K562 (cell line): ENCODE data around the gene COP1. TPM values are rescaled to one million over a fixed set of nuclear protein-coding genes. Genes with fewer than 3 reads are reported as not detected.
A peak's percentile ranks its signal among the peaks of the same experiment; 100 is the strongest.

Experiments
- ATAC-seq: fragments of 200-7000 bp; cut with Tn5 transposase; 3 replicates; pipeline ENCODE4 v1.9.1; 2020; ENCODE audit warnings: moderate library complexity
- BruUV-seq: library from RNA; stranded (reverse); fragments of 400-500 nt; replicated peaks from 2 replicates; lab custom pipeline; 2021; lab: Mats Ljungman, UMichigan
- CTCF ChIA-PET: fragments of 300-600 bp; formaldehyde crosslinking; extraction: SDS; loops from one replicate; lab custom pipeline; 2021; ENCODE audit warnings: low intra/inter-chr PET ratio; lab: Yijun Ruan, JAX
- POLR2A ChIA-PET: fragments of 300-600, 350-650 bp; sonication (Branson Sonifier 250); formaldehyde crosslinking; extraction: SDS; loops from one replicate; lab custom pipeline; 2021; ENCODE audit warnings: antibody characterized with exemption, inconsistent platforms; lab: Yijun Ruan, JAX
- DNase-seq, 4 experiments: peaks; one replicate each; pipeline versions ENCODE4 v3.0.0 to v3.0.0-alpha.2; 2011 to 2018; ENCODE audit warnings: low spot score in 3 of 4, mixed read lengths in 3 of 4; ENCODE audit errors: extremely low read depth in 1 of 4
- FAIRE-seq: peaks from 2 replicates; lab custom pipeline; 2011; peaks lifted over from hg19 to GRCh38; lab: Jason Lieb, UNC
- H2AFZ ChIP-seq: 2 replicates; pipeline ENCODE4 v1.6.0; 2011; ENCODE audit warnings: low read depth, low read length, control low read depth, inconsistent platforms
- H3K27ac ChIP-seq: fragments of 200-600 bp; 3 replicates; pipeline ENCODE4 v1.8.0; 2011; ENCODE audit warnings: low read depth, mild to moderate bottlenecking, control low read depth, inconsistent platforms, low read length, moderate library complexity, mixed read lengths; ENCODE audit errors: extremely low read depth
- H3K27me3 ChIP-seq, 2 experiments: fragments of 300-600 bp in 1 of 2; 2 replicates in 1 of 2; 3 replicates in 1 of 2; pipeline versions ENCODE4 v1.6.0 to v1.8.0; 2011; ENCODE audit warnings: inconsistent platforms in 2 of 2, low read length in 2 of 2, mild to moderate bottlenecking in 1 of 2, mixed read lengths in 1 of 2, moderate library complexity in 1 of 2; ENCODE audit not compliant: control insufficient read depth in 2 of 2, insufficient read depth in 2 of 2
- H3K36me3 ChIP-seq: fragments of 300-600 bp; 3 replicates; pipeline ENCODE4 v1.8.0; 2011; ENCODE audit warnings: mild to moderate bottlenecking, low read length, inconsistent platforms; ENCODE audit not compliant: control insufficient read depth, insufficient read depth
- H3K4me1 ChIP-seq, 2 experiments: fragments of 200-600 bp in 1 of 2; replicated peaks in 1 of 2; 2 replicates in 1 of 2; 3 replicates in 1 of 2; pipeline versions ENCODE4 v1.5.1 to v1.8.0; 2011; ENCODE audit warnings: inconsistent platforms in 2 of 2, low read length in 2 of 2, mild to moderate bottlenecking in 1 of 2, mixed read lengths in 1 of 2, moderate library complexity in 1 of 2; ENCODE audit not compliant: control insufficient read depth in 2 of 2, insufficient read depth in 2 of 2
- H3K4me2 ChIP-seq: 2 replicates; pipeline ENCODE4 v1.6.1; 2011; ENCODE audit warnings: low read length, control low read depth, inconsistent platforms, mixed read lengths; ENCODE audit not compliant: insufficient read depth
- H3K4me3 ChIP-seq: fragments of 200-600 bp; sonication (generic), shearing (Covaris generic); 2 replicates; pipeline ENCODE4 v1.5.1; 2016; ENCODE audit warnings: control low read depth, inconsistent platforms
- H3K79me2 ChIP-seq: fragments of 200-600 bp; 3 replicates; pipeline ENCODE4 v1.8.0; 2011; ENCODE audit warnings: low read length, inconsistent platforms; ENCODE audit not compliant: control insufficient read depth, insufficient read depth
- H3K9ac ChIP-seq, 2 experiments: 2 replicates each; pipeline versions ENCODE4 v1.6.0 to v1.6.1; 2011; ENCODE audit warnings: low read depth in 2 of 2, low read length in 2 of 2, control low read depth in 1 of 2, inconsistent platforms in 1 of 2, mild to moderate bottlenecking in 1 of 2, mixed read lengths in 1 of 2; ENCODE audit not compliant: insufficient read depth in 1 of 2
- H3K9me1 ChIP-seq: one replicate; pipeline ENCODE4 v1.6.0; 2011; ENCODE audit warnings: inconsistent platforms, mild to moderate bottlenecking, low read length, moderate library complexity; ENCODE audit not compliant: control insufficient read depth, insufficient read depth
- H3K9me3 ChIP-seq: replicated peaks from 2 replicates; pipeline ENCODE4 v1.5.1; 2011; ENCODE audit warnings: low read depth, low read length, inconsistent platforms; ENCODE audit not compliant: control insufficient read depth, insufficient read depth
- H4K20me1 ChIP-seq: replicated peaks from 2 replicates; pipeline ENCODE4 v1.6.1; 2011; ENCODE audit warnings: low read length, inconsistent platforms, mixed read lengths; ENCODE audit not compliant: control insufficient read depth, insufficient read depth
- BCOR ChIP-seq: fragments of 450-650 bp; IDR thresholded peaks from 2 replicates; pipeline ENCODE4 v1.6.1; 2016
- CEBPB ChIP-seq: fragments of 450-650 bp; IDR thresholded peaks from 2 replicates; pipeline ENCODE4 v1.6.1; 2016; ENCODE audit warnings: missing genetic modification characterization, missing compliant biosample characterization
- CEBPG ChIP-seq, 3 experiments: fragments of 200-800 bp in 1 of 3; sonication (Bioruptor generic) in 1 of 3; sonication (generic) in 1 of 3; formaldehyde crosslinking in 1 of 3; IDR thresholded peaks in 2 of 3; conservative IDR thresholded peaks in 1 of 3; 2 replicates each; pipeline versions ENCODE4 v1.6.1 to v1.8.0; 2016 to 2022; ENCODE audit warnings: missing compliant biosample characterization in 2 of 3, missing genetic modification characterization in 2 of 3, mild to moderate bottlenecking in 1 of 3, missing genetic modification reagents in 1 of 3
- EZH2 ChIP-seq: IDR thresholded peaks from 2 replicates; pipeline ENCODE4 v1.6.1; 2012; ENCODE audit warnings: low read depth, mild to moderate bottlenecking, inconsistent platforms, low read length, borderline replicate concordance
- GTF2F1 ChIP-seq: IDR thresholded peaks from 2 replicates; pipeline ENCODE4 v1.6.1; 2011; ENCODE audit warnings: low read depth, low read length, improper control_type of control experiment
- RAD21 ChIP-seq, 2 experiments: fragments of 250-450 bp in 1 of 2; fragments of 450-650 bp in 1 of 2; sonication (Bioruptor Pico) in 1 of 2; formaldehyde crosslinking in 1 of 2; IDR thresholded peaks in 1 of 2; conservative IDR thresholded peaks in 1 of 2; 2 replicates each; pipeline versions ENCODE4 v1.4.0 to v1.8.0; 2020 to 2022; ENCODE audit warnings: mild to moderate bottlenecking in 2 of 2, moderate library complexity in 1 of 2
- SETDB1 ChIP-seq: IDR thresholded peaks from one replicate; pipeline ENCODE4 v1.6.1; 2012; ENCODE audit warnings: low read length, control low read depth, inconsistent platforms
- SMARCC2 ChIP-seq: fragments of 450-650 bp; IDR thresholded peaks from 2 replicates; pipeline ENCODE4 v1.6.1; 2017; ENCODE audit warnings: antibody characterized with exemption, moderate library complexity, mild to moderate bottlenecking, low read depth
- ZNF124 ChIP-seq: sonication (generic); formaldehyde crosslinking; IDR thresholded peaks from 2 replicates; pipeline ENCODE4 v1.8.1; 2022; ENCODE audit warnings: missing genetic modification reagents
- ZNF316 ChIP-seq: fragments of 450-650 bp; IDR thresholded peaks from 2 replicates; pipeline ENCODE4 v1.6.1; 2016
- WGBS: fragments of 100-300 bp; shearing (Covaris generic); methylation state at CpG from one replicate; pipeline ENCODE4 v1.1.6; 2016; ENCODE audit warnings: low coverage, mixed read lengths; ENCODE audit not compliant: insufficient coverage; ENCODE audit errors: missing lambda C conversion rate; 5-methylcytosine and 5-hydroxymethylcytosine counted together
- in situ Hi-C: fragments of 300-500 bp; cut with MboI; formaldehyde crosslinking; loops from 4 replicates; pipeline ENCODE4 v1.15.0; 2018; ENCODE audit warnings: inconsistent platforms, mixed read lengths
- intact Hi-C: fragments of 100-400 bp; cut with micrococcal nuclease; formaldehyde crosslinking; loops from 2 replicates; pipeline ENCODE4 v1.14.2; 2022
- polyA plus RNA-seq, 8 experiments: library from polyadenylated mRNA; depleted of rRNA in 4 of 8; stranded (reverse) in 5 of 8; unstranded in 3 of 8; fragments of >200 nt; fragmentation: Nextera tagmentation in 2 of 8; fragmentation: Illumina TruSeq in 1 of 8; extraction: Ambion mirVana in 2 of 8; extraction: Trizol in 1 of 8; gene quantifications; 2 replicates each; pipeline versions ENCODE4 v1.2.1 to v1.2.3, GENCODE V29; 2011 to 2014; ENCODE audit warnings: inconsistent platforms in 1 of 8, missing spikeins in 1 of 8
- total RNA-seq, 7 experiments: library from RNA; depleted of rRNA in 6 of 7; stranded (reverse); fragments of >200 nt in 6 of 7; fragmentation: Illumina TruSeq in 2 of 7; extraction: Trizol in 2 of 7; gene quantifications; 2 replicates each; pipeline versions ENCODE4 v1.2.1 to v1.2.3, GENCODE V29; 2011 to 2021; ENCODE audit warnings: low replicate concordance in 1 of 7
- TF ChIP-seq, protein P1 (sequence below): sonication (generic); formaldehyde crosslinking; IDR thresholded peaks from 2 replicates; pipeline ENCODE4 v1.8.0; 2022; ENCODE audit warnings: mild to moderate bottlenecking, low read depth, missing genetic modification reagents

Gene COP1
- total and polyA plus RNA-seq, 9 of the 15 experiments (the other 6 are each of a cell fraction or from before 2014, with no cell fraction given): 25.8 to 77.7 (median 58.6) TPM

DNA sequence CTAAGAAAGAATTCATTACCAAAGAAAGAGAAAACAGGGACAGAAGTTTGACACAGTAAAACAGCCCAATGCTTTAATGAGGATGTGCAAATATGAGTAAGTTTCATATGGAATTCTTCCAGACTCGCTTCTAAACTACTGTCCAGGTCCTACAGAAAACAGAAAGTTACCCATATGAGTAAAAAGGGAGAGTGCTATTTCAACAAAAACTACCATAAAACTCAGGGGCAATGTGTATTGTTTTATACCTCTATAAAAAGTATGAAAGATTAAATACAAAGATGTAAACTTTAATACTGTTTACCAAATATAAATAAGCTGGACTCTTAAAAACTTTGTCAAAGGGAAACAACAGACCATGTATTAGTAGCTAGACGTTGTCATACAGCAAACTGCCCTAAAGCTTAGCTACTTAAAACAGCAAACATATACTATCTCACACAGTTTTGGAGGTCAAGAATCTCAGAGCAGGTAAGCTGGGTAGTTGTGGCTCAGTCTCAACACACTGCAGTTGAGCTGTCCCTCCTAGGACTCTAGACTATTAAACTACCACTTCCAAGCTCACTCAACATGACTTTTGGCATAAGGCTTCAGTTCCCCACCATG, 174.9 kb downstream of the COP1 start:
- no peaks in the 10 kb centered on the region for H3K9me3 ChIP-seq
- H3K4me1 ChIP-seq: no peaks in the 10 kb centered on the region
- ATAC-seq: peak; percentile 49; the same call in 2 of the 3 replicates
- TF ChIP-seq GTF2F1 (no peak), RAD21 (CRISPR knock-in tag; conservative IDR thresholded peaks at IDR 0.05 in 1 of 2, IDR thresholded peaks at IDR 0.05 in 1 of 2) (no peak), BCOR (no peak), ZNF124 (CRISPR knock-in tag) (no peak), EZH2 (no peak), SETDB1 (no peak)
- H3K27me3 ChIP-seq: no peaks in the 10 kb centered on the region
- POLR2A ChIA-PET: interaction anchor here (0.8 kb wide), 1 partner anchor 15 kb away, joined by 4 read pairs; no protein-coding TSS in a partner anchor
- no TSS peak for BruUV-seq
- H3K9ac ChIP-seq: no peak overlapping the region
- no peak for FAIRE-seq
- no peaks in the 10 kb centered on the region for H4K20me1 ChIP-seq
- no peak overlapping the region for H3K4me3 ChIP-seq
- 67% methylated on average over 2 of the region's 2 CpGs for WGBS
- no peaks in the 10 kb centered on the region for H3K9me1 ChIP-seq
- no peak overlapping the region for H3K4me2 ChIP-seq
- intact Hi-C loops: no loop called here
- no peaks in the 10 kb centered on the region for H3K79me2 ChIP-seq
- H3K27ac ChIP-seq: no peak overlapping the region
- in situ Hi-C loops: no loop called here
- H3K36me3 ChIP-seq: peaks cover 8% of the 10 kb centered on the region; the same call in 2 of the 3 replicates
- CTCF ChIA-PET: no interaction called here
- DNase-seq: no peak
- H2AFZ ChIP-seq: no peak overlapping the region

DNA sequence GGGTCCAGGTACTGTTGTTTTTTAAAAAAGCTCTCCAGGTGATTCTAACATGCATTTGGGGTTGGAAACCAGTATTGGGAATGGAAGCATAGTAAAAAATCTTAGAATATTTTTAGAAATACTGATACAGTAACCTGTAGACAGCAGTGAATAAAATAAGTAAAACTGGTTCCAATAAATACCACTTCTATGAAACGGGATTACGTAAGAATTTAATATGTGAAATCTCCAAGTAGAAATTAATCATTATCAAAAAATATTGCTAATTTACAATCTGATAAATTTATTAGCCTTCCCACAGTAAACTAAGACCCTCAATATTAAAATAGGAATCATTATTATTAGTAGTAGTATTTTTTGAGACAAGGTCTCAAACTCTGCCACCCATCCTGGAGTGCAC, 177.5 kb downstream of the COP1 start:
- no peaks in the 10 kb centered on the region for H3K79me2 ChIP-seq
- H3K36me3 ChIP-seq: peaks cover 9% of the 10 kb centered on the region; the same call in 2 of the 3 replicates
- DNase-seq: no peak
- no peak overlapping the region for H3K4me2 ChIP-seq
- CTCF ChIA-PET: no interaction called here
- TF ChIP-seq, protein P1, sequence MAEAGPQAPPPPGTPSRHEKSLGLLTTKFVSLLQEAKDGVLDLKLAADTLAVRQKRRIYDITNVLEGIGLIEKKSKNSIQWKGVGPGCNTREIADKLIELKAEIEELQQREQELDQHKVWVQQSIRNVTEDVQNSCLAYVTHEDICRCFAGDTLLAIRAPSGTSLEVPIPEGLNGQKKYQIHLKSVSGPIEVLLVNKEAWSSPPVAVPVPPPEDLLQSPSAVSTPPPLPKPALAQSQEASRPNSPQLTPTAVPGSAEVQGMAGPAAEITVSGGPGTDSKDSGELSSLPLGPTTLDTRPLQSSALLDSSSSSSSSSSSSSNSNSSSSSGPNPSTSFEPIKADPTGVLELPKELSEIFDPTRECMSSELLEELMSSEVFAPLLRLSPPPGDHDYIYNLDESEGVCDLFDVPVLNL (CRISPR knock-in tag): no peak
- TF ChIP-seq ZNF316: no peak
- no peak for TF ChIP-seq CEBPG (CRISPR knock-in tag; IDR thresholded peaks at IDR 0.05)
- peak in 1 of 2 experiments; percentile 64; a peak in 2 of 4 replicates for TF ChIP-seq CEBPG (tag; conservative IDR thresholded peaks at IDR 0.05 in 1 of 2, IDR thresholded peaks at IDR 0.05 in 1 of 2)
- TF ChIP-seq CEBPB (tag): peak; percentile 71
- no peak for TF ChIP-seq SMARCC2
- no peaks in the 10 kb centered on the region for H3K9me1 ChIP-seq
- H3K9ac ChIP-seq: no peak overlapping the region
- H4K20me1 ChIP-seq: no peaks in the 10 kb centered on the region
- POLR2A ChIA-PET: no interaction called here
- no TSS peak for BruUV-seq
- H3K4me3 ChIP-seq: no peak overlapping the region
- no peak for FAIRE-seq
- intact Hi-C loops (no loop called here), in situ Hi-C loops (no loop called here)
- 98% methylated on average over 2 of the region's 2 CpGs for WGBS
- no peak overlapping the region for H2AFZ ChIP-seq
- no peak overlapping the region for H3K27ac ChIP-seq
- H3K4me1 ChIP-seq: no peaks in the 10 kb centered on the region
- no peaks in the 10 kb centered on the region for H3K27me3 ChIP-seq
- no peak for ATAC-seq
- H3K9me3 ChIP-seq: no peaks in the 10 kb centered on the region
